ENCODE results near the gene WDR37. TPM values are rescaled to one million over a fixed set of nuclear protein-coding genes. Genes with fewer than 3 reads are reported as not detected.

Gene WDR37
- total RNA-seq, 1 experiment from 2014 or later = 4.5 TPM

- H2AFZ ChIP-seq (ENCODE audit: low read length) = no peak overlapping the region
- DNase-seq (no peak), ATAC-seq (no peak)
- CTCF ChIA-PET = no interaction called here
- H3K9me3 ChIP-seq (ENCODE audit: low read length) = no peaks in the 10 kb centered on the region
- no peaks in the 10 kb centered on the region for H3K79me2 ChIP-seq (ENCODE audit: low read length)
- H3K4me1 ChIP-seq (ENCODE audit: insufficient read depth, low read length) = no peaks in the 10 kb centered on the region
- H3K9me2 ChIP-seq (replicated peaks; ENCODE audit: low read length) = no peaks in the 10 kb centered on the region
- POLR2A ChIA-PET (ENCODE audit: unreplicated experiment) = no interaction called here
- H3K9ac ChIP-seq (ENCODE audit: low read length) = no peak overlapping the region
- peaks cover 6% of the 10 kb centered on the region; the same call in 1 of the 2 replicates for H3K36me3 ChIP-seq (ENCODE audit: low read depth, low read length)
- TF ChIP-seq EZH2 (IDR thresholded peaks at IDR 0.05; ENCODE audit: low read length, unreplicated experiment) (no peak), CTCF (conservative IDR thresholded peaks at IDR 0.05; ENCODE audit: low read depth, low read length) (no peak), EZH2phosphoT487 (IDR thresholded peaks at IDR 0.05; ENCODE audit: borderline replicate concordance, low read length) (no peak)
- H3K27me3 ChIP-seq (ENCODE audit: low read length) = no peaks in the 10 kb centered on the region
- intact Hi-C loops (cut with micrococcal nuclease) = no loop called here
- no TSS peak for BruUV-seq (replicated peaks)
- H4K20me1 ChIP-seq (ENCODE audit: low read length) = no peaks in the 10 kb centered on the region
- no peak overlapping the region for H3K4me3 ChIP-seq (ENCODE audit: low read length)
- H3K27ac ChIP-seq (ENCODE audit: low read length) = no peak overlapping the region
- H3K4me2 ChIP-seq (ENCODE audit: low read length) = no peak overlapping the region
- H3F3A ChIP-seq (ENCODE audit: low read length, unreplicated experiment) = no peaks in the 10 kb centered on the region
Measured at GRCh38 chr10:1022413-1022812, 33.8 kb upstream of the WDR37 start.

- no peak overlapping the region for H3K9ac ChIP-seq (ENCODE audit: low read length)
- H3K9me2 ChIP-seq (replicated peaks; ENCODE audit: low read length) = no peaks in the 10 kb centered on the region
- no peak overlapping the region for H3K27ac ChIP-seq (ENCODE audit: low read length)
- CTCF ChIA-PET = no interaction called here
- BruUV-seq (replicated peaks) = no TSS peak
- H3K4me1 ChIP-seq (ENCODE audit: insufficient read depth, low read length) = no peaks in the 10 kb centered on the region
- ATAC-seq = no peak
- POLR2A ChIA-PET (ENCODE audit: unreplicated experiment) = no interaction called here
- H3F3A ChIP-seq (ENCODE audit: low read length, unreplicated experiment) = no peaks in the 10 kb centered on the region
- no peaks in the 10 kb centered on the region for H3K9me3 ChIP-seq (ENCODE audit: low read length)
- no peaks in the 10 kb centered on the region for H3K27me3 ChIP-seq (ENCODE audit: low read length)
- H4K20me1 ChIP-seq (ENCODE audit: low read length) = no peaks in the 10 kb centered on the region
- intact Hi-C loops (cut with micrococcal nuclease) = no loop called here
- no peak for DNase-seq
- no peak overlapping the region for H3K4me3 ChIP-seq (ENCODE audit: low read length)
- no peaks in the 10 kb centered on the region for H3K36me3 ChIP-seq (ENCODE audit: low read depth, low read length)
- H2AFZ ChIP-seq (ENCODE audit: low read length) = no peak overlapping the region
- H3K79me2 ChIP-seq (ENCODE audit: low read length) = no peaks in the 10 kb centered on the region
- TF ChIP-seq EZH2 (IDR thresholded peaks at IDR 0.05; ENCODE audit: low read length, unreplicated experiment) (no peak), EZH2phosphoT487 (IDR thresholded peaks at IDR 0.05; ENCODE audit: borderline replicate concordance, low read length) (no peak), CTCF (conservative IDR thresholded peaks at IDR 0.05; ENCODE audit: low read depth, low read length) (no peak)
- H3K4me2 ChIP-seq (ENCODE audit: low read length) = no peak overlapping the region
Measured at GRCh38 chr10:1024103-1024502, 32.1 kb upstream of the WDR37 start.

GRCh38 chr10:1025683-1026082 lies 30.5 kb upstream of the WDR37 start, which contains the start of gene IDI2:
IDI2 (minus strand) TSS chr10:1025859; CDS start chr10:1024723, 1,136 bp downstream.
- CTCF ChIA-PET = no interaction called here
- ATAC-seq (no peak), DNase-seq (no peak)
- Histone ChIP-seq H3K4me2 (ENCODE audit: low read length) (no peak within 1 kb of the TSS), H3K9me2 (replicated peaks; ENCODE audit: low read length) (no peaks in the 10 kb centered on the region), H3K36me3 (ENCODE audit: low read depth, low read length) (no peaks in the 10 kb centered on the region), H3K4me3 (ENCODE audit: low read length) (no peak within 1 kb of the TSS), H3K9ac (ENCODE audit: low read length) (no peak within 1 kb of the TSS), H3F3A (ENCODE audit: low read length, unreplicated experiment) (no peaks in the 10 kb centered on the region), H3K9me3 (ENCODE audit: low read length) (no peaks in the 10 kb centered on the region), H3K27me3 (ENCODE audit: low read length) (no peaks in the 10 kb centered on the region), H2AFZ (ENCODE audit: low read length) (no peak within 1 kb of the TSS), H3K4me1 (ENCODE audit: insufficient read depth, low read length) (no peaks in the 10 kb centered on the region), H4K20me1 (ENCODE audit: low read length) (no peaks in the 10 kb centered on the region), H3K79me2 (ENCODE audit: low read length) (no peaks in the 10 kb centered on the region), H3K27ac (ENCODE audit: low read length) (no peak within 1 kb of the TSS)
- TF ChIP-seq EZH2phosphoT487 (IDR thresholded peaks at IDR 0.05; ENCODE audit: borderline replicate concordance, low read length) (no peak), CTCF (conservative IDR thresholded peaks at IDR 0.05; ENCODE audit: low read depth, low read length) (no peak), EZH2 (IDR thresholded peaks at IDR 0.05; ENCODE audit: low read length, unreplicated experiment) (no peak)
- intact Hi-C loops (cut with micrococcal nuclease) = no loop called here
- POLR2A ChIA-PET (ENCODE audit: unreplicated experiment) = no interaction called here
- BruUV-seq (replicated peaks) = no TSS peak
